Activated CD4-positive, alpha-beta memory T cell treated with anti-CD3 and anti-CD28 coated beads for 36 hours (primary cell): ENCODE results near the gene MYL10. TPM values are rescaled to one million over a fixed set of nuclear protein-coding genes. Genes with fewer than 3 reads are reported as not detected.

Source experiments
- CTCF ChIA-PET: fragments of 350-600 bp; sonication (Branson Sonifier 250); formaldehyde crosslinking; loops from one replicate; lab custom pipeline; 2021; ENCODE audit warnings: antibody characterized with exemption, inconsistent platforms; lab: Charles Lee
- POLR2A ChIA-PET: fragments of 350-600 bp; sonication (Branson Sonifier 250); formaldehyde crosslinking; loops from one replicate; lab custom pipeline; 2021; ENCODE audit warnings: antibody characterized with exemption; lab: Charles Lee
- DNase-seq: peaks from one replicate; pipeline ENCODE4 v3.0.0-alpha.2; 2020
- H3K27ac Mint-ChIP-seq: one replicate; pipeline ENCODE4 v1.8.0; 2021; ENCODE audit warnings: mixed read lengths
- H3K27me3 Mint-ChIP-seq: one replicate; pipeline ENCODE4 v1.8.0; 2021; ENCODE audit warnings: mixed read lengths
- H3K36me3 Mint-ChIP-seq: one replicate; pipeline ENCODE4 v1.8.0; 2021; ENCODE audit warnings: mixed read lengths
- H3K4me1 Mint-ChIP-seq: one replicate; pipeline ENCODE4 v1.8.0; 2021; ENCODE audit warnings: low read depth, mixed read lengths
- H3K4me3 Mint-ChIP-seq: one replicate; pipeline ENCODE4 v1.8.0; 2021; ENCODE audit warnings: mild to moderate bottlenecking, mixed read lengths
- H3K9me3 Mint-ChIP-seq: one replicate; pipeline ENCODE4 v1.8.0; 2021; ENCODE audit warnings: mixed read lengths
- intact Hi-C: fragments of 100-400 bp; cut with micrococcal nuclease; formaldehyde crosslinking; loops from one replicate; pipeline ENCODE4 v1.15.1; 2023
- total RNA-seq, 2 experiments: library from RNA; stranded (reverse); gene quantifications; one replicate each; pipeline ENCODE4 v1.2.3, GENCODE V29; 2021

MYL10 gene
- total RNA-seq, 2 experiments from 2014 or later, result not detected

DNA sequence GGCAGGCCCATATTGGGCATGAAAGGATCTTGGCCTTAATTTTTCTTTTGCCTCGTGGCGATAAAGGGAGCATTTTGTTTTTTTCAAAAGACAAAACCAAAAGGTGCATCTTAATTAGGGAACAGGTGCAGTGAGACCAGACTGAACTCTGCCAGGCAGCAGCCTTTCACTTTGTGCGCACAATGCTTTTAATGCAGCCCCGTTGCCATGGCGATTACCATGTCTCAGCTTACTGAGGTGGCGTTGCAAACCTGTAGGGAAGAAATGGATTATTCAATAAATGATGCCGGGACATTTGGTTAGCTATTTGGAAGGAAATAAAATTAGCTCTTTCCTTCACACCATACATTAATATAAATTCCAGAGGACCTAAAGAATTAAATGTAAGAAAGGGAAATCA is 61.9 kb downstream of the MYL10 start:
- intact Hi-C loops, result no loop called here
- ChIA-PET POLR2A (no interaction called here), CTCF (interaction anchor here (2.0 kb wide), 1 partner anchor 24 kb away, joined by 5 read pairs; no protein-coding TSS in a partner anchor)
- no peak for DNase-seq
- Mint-ChIP-seq H3K9me3 (peaks cover 8% of the 10 kb centered on the region), H3K27me3 (peaks cover 9% of the 10 kb centered on the region), H3K27ac (no peak overlapping the region), H3K36me3 (no peaks in the 10 kb centered on the region), H3K4me3 (no peak overlapping the region), H3K4me1 (peaks cover 2% of the 10 kb centered on the region)

DNA sequence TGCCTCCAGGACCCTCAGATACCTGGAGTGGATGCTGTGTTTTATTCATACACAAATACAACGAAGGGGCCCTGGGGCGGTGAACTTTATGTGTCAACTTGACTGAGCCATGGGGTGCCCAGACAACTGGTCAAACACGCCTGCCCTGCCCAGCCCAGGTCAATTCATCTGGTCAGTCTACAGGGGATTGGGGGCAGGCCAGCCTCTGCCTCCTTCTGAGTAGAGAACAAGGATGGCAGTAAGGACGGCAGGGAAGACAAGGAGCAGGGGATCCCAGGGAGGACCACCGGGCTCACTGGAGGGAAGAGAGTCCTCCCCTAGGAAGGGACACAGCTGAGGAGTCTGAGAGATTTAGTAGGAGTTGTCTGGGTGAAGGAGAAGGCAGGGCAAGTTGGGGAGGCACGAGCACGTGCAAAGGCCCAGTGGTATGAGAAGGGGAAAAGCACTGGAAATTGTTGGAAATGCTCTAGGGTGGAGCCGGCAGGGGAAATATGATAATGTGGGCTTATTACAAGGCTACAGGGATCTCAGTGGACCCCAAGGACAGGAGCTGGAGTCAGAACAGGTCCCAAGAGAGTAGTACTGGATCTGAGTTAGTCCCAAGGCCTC is 63.4 kb downstream of the MYL10 start:
- no peak overlapping the region for H3K27ac Mint-ChIP-seq
- ChIA-PET CTCF (no interaction called here), POLR2A (no interaction called here)
- intact Hi-C loops, result no loop called here
- H3K4me1 Mint-ChIP-seq, result peaks cover 2% of the 10 kb centered on the region
- no peaks in the 10 kb centered on the region for H3K36me3 Mint-ChIP-seq
- no peak for DNase-seq
- H3K4me3 Mint-ChIP-seq, result no peak overlapping the region
- peaks cover 9% of the 10 kb centered on the region for H3K27me3 Mint-ChIP-seq
- H3K9me3 Mint-ChIP-seq, result peaks cover 4% of the 10 kb centered on the region

DNA sequence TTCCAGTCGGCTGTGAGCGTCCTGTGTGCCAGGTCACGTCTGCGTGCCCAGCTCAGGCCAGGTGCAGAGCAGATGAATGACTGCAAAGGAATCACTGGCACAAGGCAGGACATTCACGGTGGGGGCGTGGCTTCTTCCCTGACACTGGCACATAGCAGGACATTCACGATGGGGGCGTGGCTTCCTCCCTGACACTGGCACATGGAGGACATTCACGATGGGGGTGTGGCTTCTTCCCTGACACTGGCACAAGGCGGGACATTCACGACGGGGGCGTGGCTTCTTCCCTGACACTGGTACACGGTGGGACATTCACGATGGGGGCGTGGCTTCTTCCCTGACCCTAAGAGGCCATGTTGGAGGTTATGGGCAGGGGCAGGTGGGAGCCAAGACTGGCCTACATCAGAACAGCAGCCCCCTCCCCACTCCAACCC is 64.3 kb downstream of the MYL10 start:
- Mint-ChIP-seq H3K4me3 (no peak overlapping the region), H3K4me1 (peaks cover 2% of the 10 kb centered on the region), H3K27ac (no peak overlapping the region), H3K27me3 (peaks cover 10% of the 10 kb centered on the region), H3K9me3 (peaks cover 3% of the 10 kb centered on the region), H3K36me3 (no peaks in the 10 kb centered on the region)
- intact Hi-C loops, result no loop called here
- ChIA-PET POLR2A (no interaction called here), CTCF (no interaction called here)
- DNase-seq, result no peak

- intact Hi-C loops, result no loop called here
- Mint-ChIP-seq H3K4me3 (no peak overlapping the region), H3K4me1 (peaks cover 2% of the 10 kb centered on the region), H3K27me3 (peaks cover 10% of the 10 kb centered on the region), H3K36me3 (no peaks in the 10 kb centered on the region), H3K9me3 (peaks cover 5% of the 10 kb centered on the region), H3K27ac (no peak overlapping the region)
- ChIA-PET CTCF (no interaction called here), POLR2A (no interaction called here)
- DNase-seq, result no peak
Measured at GRCh38 chr7:101563943-101564777, 64.9 kb downstream of the MYL10 start.

Other genes starting within 250 kb of the MYL10 start
- gene CUX1, start 188.3 kb upstream of the MYL10 start, total RNA-seq, result 10 to 100 TPM; 25.1 TPM